Measurements from ENCODE around the gene DDX39A.
"Not testable (repeated sequence)": the region's sequence is repeated elsewhere in the genome, so short reads cannot be mapped to it uniquely, and the experiment has no call there.

DDX39A gene

GRCh38 chr19:14383661-14384555 lies 35.2 kb downstream of the DDX39A start:
- no peak for FAIRE-seq

- no peak for FAIRE-seq
Observed at GRCh38 chr19:14381689-14382474, 37.3 kb downstream of the DDX39A start.

- no peak for FAIRE-seq
Observed at GRCh38 chr19:14379294-14380065, 39.7 kb downstream of the DDX39A start.

- FAIRE-seq: no peak
Observed at GRCh38 chr19:14378890-14379289, 40.3 kb downstream of the DDX39A start.

GRCh38 chr19:14377883-14378328 lies 41.2 kb downstream of the DDX39A start:
- no peak for FAIRE-seq

- FAIRE-seq: no peak
Observed at GRCh38 chr19:14375582-14376291, 43.4 kb downstream of the DDX39A start.

- FAIRE-seq: no peak
Observed at GRCh38 chr19:14375055-14375581, 44.0 kb downstream of the DDX39A start.

- not testable (repeated sequence) for FAIRE-seq
Observed at GRCh38 chr19:14374313-14374712, 44.8 kb downstream of the DDX39A start.

- FAIRE-seq: not testable (repeated sequence)
Observed at GRCh38 chr19:14372384-14373077, 46.6 kb downstream of the DDX39A start.

GRCh38 chr19:14371301-14371821 lies 47.8 kb downstream of the DDX39A start:
- no peak for FAIRE-seq

- no peak for FAIRE-seq
Observed at GRCh38 chr19:14370940-14371280, 48.2 kb downstream of the DDX39A start.

GRCh38 chr19:14370169-14370939 lies 48.8 kb downstream of the DDX39A start:
- no peak for FAIRE-seq

- no peak for FAIRE-seq
Observed at GRCh38 chr19:14369399-14370168, 49.6 kb downstream of the DDX39A start.

- no peak for FAIRE-seq
Observed at GRCh38 chr19:14368011-14368513, 51.1 kb downstream of the DDX39A start.

GRCh38 chr19:14367016-14367415 lies 52.1 kb downstream of the DDX39A start:
- FAIRE-seq: no peak

- FAIRE-seq: no peak
Observed at GRCh38 chr19:14366529-14366928, 52.6 kb downstream of the DDX39A start.

- FAIRE-seq: not testable (repeated sequence)
Observed at GRCh38 chr19:14364098-14364443, 55.1 kb downstream of the DDX39A start.

- FAIRE-seq: no peak
Observed at GRCh38 chr19:14363183-14364097, 55.7 kb downstream of the DDX39A start.
